GM23338 (cell line): ENCODE results near the gene IFIT1B. TPM values are rescaled to one million over a fixed set of nuclear protein-coding genes. Genes with fewer than 3 reads are reported as not detected.

Experiments
- ATAC-seq: fragments of 200-7000 bp; cut with Tn5 transposase; 3 replicates; pipeline ENCODE4 v1.9.1; 2020
- DNase-seq: peaks from one replicate; pipeline ENCODE4 v3.0.0-alpha.2; 2015; ENCODE audit warnings: low spot score
- H2AFZ ChIP-seq: fragments of 200-600 bp; sonication (generic); 2 replicates; pipeline ENCODE4 v1.8.0; 2016; ENCODE audit warnings: antibody characterized with exemption, mild to moderate bottlenecking, moderate library complexity
- H3F3A ChIP-seq: fragments of 200-600 bp; sonication (generic); replicated peaks from 2 replicates; pipeline ENCODE4 v1.8.0; 2017; ENCODE audit warnings: antibody characterized with exemption, mixed run types, low read depth
- H3K27ac ChIP-seq: fragments of 200-600 bp; sonication (generic); 2 replicates; pipeline ENCODE4 v1.6.1; 2016; ENCODE audit warnings: low read depth
- H3K27me3 ChIP-seq: fragments of 200-600 bp; sonication (generic); 2 replicates; pipeline ENCODE4 v1.8.0; 2016; ENCODE audit warnings: mild to moderate bottlenecking, mixed run types, moderate library complexity; ENCODE audit not compliant: insufficient read depth
- H3K36me3 ChIP-seq: fragments of 200-600 bp; sonication (generic); 2 replicates; pipeline ENCODE4 v1.8.0; 2016; ENCODE audit warnings: mild to moderate bottlenecking; ENCODE audit not compliant: insufficient read depth
- H3K4me1 ChIP-seq: fragments of 200-600 bp; sonication (generic); 2 replicates; pipeline ENCODE4 v1.8.0; 2016; ENCODE audit warnings: mild to moderate bottlenecking, moderate library complexity; ENCODE audit not compliant: insufficient read depth
- H3K4me2 ChIP-seq: fragments of 200-600 bp; sonication (generic); 2 replicates; pipeline ENCODE4 v1.7.1; 2017; ENCODE audit warnings: mixed run types
- H3K4me3 ChIP-seq: fragments of 200-600 bp; sonication (generic); 2 replicates; pipeline ENCODE4 v1.6.1; 2016; ENCODE audit warnings: mixed run types
- H3K79me2 ChIP-seq: fragments of 200-600 bp; sonication (generic); replicated peaks from 2 replicates; pipeline ENCODE4 v1.8.0; 2017; ENCODE audit warnings: mild to moderate bottlenecking; ENCODE audit not compliant: insufficient read depth
- H3K9me2 ChIP-seq: fragments of 200-600 bp; sonication (generic); 2 replicates; pipeline ENCODE4 v1.8.0; 2017; ENCODE audit not compliant: insufficient read depth
- H4K20me1 ChIP-seq: fragments of 200-600 bp; sonication (generic); replicated peaks from 2 replicates; pipeline ENCODE4 v1.8.0; 2017; ENCODE audit warnings: mild to moderate bottlenecking; ENCODE audit not compliant: insufficient read depth
- H3K27ac Mint-ChIP-seq: 2 replicates; pipeline ENCODE4 v1.8.0; 2020; ENCODE audit warnings: inconsistent platforms, mild to moderate bottlenecking, moderate library complexity, mixed read lengths
- H3K27me3 Mint-ChIP-seq: 3 replicates; pipeline ENCODE4 v1.8.0; 2022; ENCODE audit warnings: low read depth, mild to moderate bottlenecking, moderate library complexity, mixed read lengths, inconsistent platforms; ENCODE audit not compliant: insufficient read depth, poor library complexity
- H3K36me3 Mint-ChIP-seq: 3 replicates; pipeline ENCODE4 v1.8.0; 2021; ENCODE audit warnings: low read depth, mild to moderate bottlenecking, inconsistent platforms, moderate library complexity, mixed read lengths
- H3K4me1 Mint-ChIP-seq: 3 replicates; pipeline ENCODE4 v1.8.0; 2020; ENCODE audit warnings: mild to moderate bottlenecking, inconsistent platforms, mixed read lengths
- H3K4me3 Mint-ChIP-seq: 3 replicates; pipeline ENCODE4 v1.8.0; 2021; ENCODE audit warnings: moderate library complexity, mild to moderate bottlenecking, inconsistent platforms, mixed read lengths
- H3K9me3 Mint-ChIP-seq: 3 replicates; pipeline ENCODE4 v1.8.0; 2020; ENCODE audit warnings: moderate library complexity, mild to moderate bottlenecking, inconsistent platforms, mixed read lengths
- CREB1 ChIP-seq: fragments of 250-450 bp; sonication (Bioruptor Pico); IDR thresholded peaks from 2 replicates; pipeline ENCODE4 v1.5.0; 2020; ENCODE audit warnings: low read depth, mild to moderate bottlenecking, moderate library complexity
- EZH2 ChIP-seq: fragments of 200-600 bp; sonication (generic); IDR thresholded peaks from one replicate; pipeline ENCODE4 v1.8.0; 2017; ENCODE audit warnings: antibody characterized with exemption, mild to moderate bottlenecking, low read depth; ENCODE audit not compliant: unreplicated experiment
- JUNB ChIP-seq: IDR thresholded peaks from one replicate; pipeline ENCODE4 v1.6.1; 2016; ENCODE audit warnings: antibody characterized with exemption; ENCODE audit not compliant: unreplicated experiment
- POLR2AphosphoS5 ChIP-seq: IDR thresholded peaks from 2 replicates; pipeline ENCODE4 v1.6.1; 2016; ENCODE audit warnings: antibody characterized with exemption, low read depth
- STAT1 ChIP-seq: IDR thresholded peaks from one replicate; pipeline ENCODE4 v1.6.1; 2016; ENCODE audit warnings: antibody characterized with exemption; ENCODE audit not compliant: unreplicated experiment
- ZNF331 ChIP-seq: fragments of 250-450 bp; sonication (Bioruptor Pico); IDR thresholded peaks from 2 replicates; pipeline ENCODE4 v1.5.0; 2020; ENCODE audit warnings: low read depth, mild to moderate bottlenecking, moderate library complexity
- ZNF462 ChIP-seq: fragments of 250-450 bp; sonication (Bioruptor Pico); IDR thresholded peaks from 2 replicates; pipeline ENCODE4 v1.5.0; 2020; ENCODE audit warnings: mild to moderate bottlenecking, moderate library complexity
- polyA plus RNA-seq: library from polyadenylated mRNA; unstranded; fragments of >200 nt; fragmentation: Nextera tagmentation; extraction: Ambion mirVana; gene quantifications from 2 replicates; pipeline ENCODE4 v1.2.1, GENCODE V29; 2016
- total RNA-seq: library from RNA; depleted of rRNA; stranded (reverse); fragments of >200 nt; shearing (Covaris generic); gene quantifications from 2 replicates; pipeline ENCODE4 v1.2.3, GENCODE V29; 2014
- TF ChIP-seq, protein P1 (sequence below): IDR thresholded peaks from one replicate; pipeline ENCODE4 v1.6.1; 2018; ENCODE audit warnings: antibody characterized with exemption; ENCODE audit not compliant: unreplicated experiment

The IFIT1B gene
- total and polyA plus RNA-seq, 2 experiments from 2014 or later = 0.10 TPM; not detected in 1

GRCh38 chr10:89413398-89413912 lies 35.6 kb downstream of the IFIT1B start:
- peaks cover 33% of the 10 kb centered on the region for H3K27me3 ChIP-seq
- H3K36me3 Mint-ChIP-seq = peaks cover 13% of the 10 kb centered on the region
- DNase-seq = no peak
- H3K79me2 ChIP-seq = no peaks in the 10 kb centered on the region
- H3K4me1 ChIP-seq = peaks cover 4% of the 10 kb centered on the region; the same call in 1 of the 2 replicates
- TF ChIP-seq CREB1 = no peak
- no peak for TF ChIP-seq POLR2AphosphoS5
- H3K4me3 Mint-ChIP-seq = peak overlapping the region; percentile 91
- H3K4me1 Mint-ChIP-seq = peaks cover 14% of the 10 kb centered on the region
- H3K4me2 ChIP-seq = peak overlapping the region; percentile 83
- no peaks in the 10 kb centered on the region for H4K20me1 ChIP-seq
- H3K4me3 ChIP-seq = peak overlapping the region; percentile 70
- no peak overlapping the region for H3K27ac Mint-ChIP-seq
- 0 out of 2 replicates have a peak, but pooled peaks cover 3% of the 10 kb centered on the region for H3F3A ChIP-seq
- ATAC-seq = no peak
- H3K27me3 Mint-ChIP-seq = peaks cover 27% of the 10 kb centered on the region
- peaks cover 15% of the 10 kb centered on the region for H3K9me3 Mint-ChIP-seq
- H3K36me3 ChIP-seq = no peaks in the 10 kb centered on the region
- H2AFZ ChIP-seq = no peak overlapping the region; the same call in 1 of the 2 replicates
- H3K9me2 ChIP-seq = no peaks in the 10 kb centered on the region
- no peak overlapping the region for H3K27ac ChIP-seq

DNA sequence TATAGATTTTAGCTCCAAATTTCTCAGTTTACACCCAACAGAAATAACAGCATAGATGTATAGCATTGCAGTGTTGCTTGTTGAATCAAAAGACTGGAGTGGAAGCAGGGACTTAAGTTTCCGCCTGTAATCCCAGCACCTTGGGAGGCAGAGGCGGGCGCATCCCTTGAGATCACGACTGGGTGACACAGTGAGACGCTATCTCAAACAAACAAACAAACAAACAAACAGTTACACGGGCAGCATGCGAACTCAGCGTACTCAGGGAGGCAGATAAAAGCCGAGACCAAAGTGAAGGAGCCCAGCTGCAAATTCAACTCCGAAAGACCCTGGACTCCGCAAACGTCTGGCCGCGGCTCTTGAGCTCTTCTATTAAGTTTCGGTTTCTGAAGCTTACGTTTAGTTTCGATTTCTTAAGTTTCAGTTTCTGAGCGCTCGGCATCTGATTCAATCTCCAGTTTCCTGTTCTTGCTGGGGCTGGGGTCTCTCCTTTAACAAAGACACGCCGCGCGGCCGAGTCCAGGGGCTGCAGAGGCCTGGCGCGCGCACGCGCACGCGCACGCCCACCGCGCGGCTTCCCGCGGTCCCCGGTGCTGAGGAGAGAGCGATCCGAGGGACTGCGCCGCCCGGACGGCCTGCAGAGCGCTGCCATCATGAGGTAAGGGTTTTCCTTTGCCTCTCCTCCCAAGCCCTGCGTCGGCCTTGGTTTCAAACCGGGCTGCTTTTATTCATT lies 36.5 kb downstream of the IFIT1B start, which contains the start of gene IFIT5:
Gene IFIT5 (plus strand): TSS at position 423 of the 733 bp plus-strand sequence. CDS start 231 bp downstream, at position 654.
- H3K36me3 Mint-ChIP-seq = peaks cover 11% of the 10 kb centered on the region
- H3K27ac Mint-ChIP-seq = peak within 1 kb of the TSS; percentile 55
- peaks cover 10% of the 10 kb centered on the region for H3K9me3 Mint-ChIP-seq
- Histone ChIP-seq H3K27ac (no peak within 1 kb of the TSS), H4K20me1 (no peaks in the 10 kb centered on the region), H3K79me2 (no peaks in the 10 kb centered on the region), H2AFZ (peak within 1 kb of the TSS; percentile 97), H3F3A (0 out of 2 replicates have a peak, but pooled peaks cover 3% of the 10 kb centered on the region), H3K9me2 (no peaks in the 10 kb centered on the region), H3K36me3 (no peaks in the 10 kb centered on the region), H3K4me3 (peak within 1 kb of the TSS; percentile 70), H3K27me3 (peaks cover 33% of the 10 kb centered on the region), H3K4me2 (peak within 1 kb of the TSS; percentile 83), H3K4me1 (peaks cover 11% of the 10 kb centered on the region)
- DNase-seq (peak; percentile 83), ATAC-seq (peak; percentile 91)
- peaks cover 14% of the 10 kb centered on the region for H3K4me1 Mint-ChIP-seq
- peaks cover 27% of the 10 kb centered on the region for H3K27me3 Mint-ChIP-seq
- H3K4me3 Mint-ChIP-seq = peak within 1 kb of the TSS; percentile 91
- TF ChIP-seq JUNB (no peak), ZNF331 (no peak), STAT1 (no peak), POLR2AphosphoS5 (peak; percentile 58), CREB1 (no peak), EZH2 (no peak), ZNF462 (CRISPR knock-in tag) (no peak)
- TF ChIP-seq, protein P1, sequence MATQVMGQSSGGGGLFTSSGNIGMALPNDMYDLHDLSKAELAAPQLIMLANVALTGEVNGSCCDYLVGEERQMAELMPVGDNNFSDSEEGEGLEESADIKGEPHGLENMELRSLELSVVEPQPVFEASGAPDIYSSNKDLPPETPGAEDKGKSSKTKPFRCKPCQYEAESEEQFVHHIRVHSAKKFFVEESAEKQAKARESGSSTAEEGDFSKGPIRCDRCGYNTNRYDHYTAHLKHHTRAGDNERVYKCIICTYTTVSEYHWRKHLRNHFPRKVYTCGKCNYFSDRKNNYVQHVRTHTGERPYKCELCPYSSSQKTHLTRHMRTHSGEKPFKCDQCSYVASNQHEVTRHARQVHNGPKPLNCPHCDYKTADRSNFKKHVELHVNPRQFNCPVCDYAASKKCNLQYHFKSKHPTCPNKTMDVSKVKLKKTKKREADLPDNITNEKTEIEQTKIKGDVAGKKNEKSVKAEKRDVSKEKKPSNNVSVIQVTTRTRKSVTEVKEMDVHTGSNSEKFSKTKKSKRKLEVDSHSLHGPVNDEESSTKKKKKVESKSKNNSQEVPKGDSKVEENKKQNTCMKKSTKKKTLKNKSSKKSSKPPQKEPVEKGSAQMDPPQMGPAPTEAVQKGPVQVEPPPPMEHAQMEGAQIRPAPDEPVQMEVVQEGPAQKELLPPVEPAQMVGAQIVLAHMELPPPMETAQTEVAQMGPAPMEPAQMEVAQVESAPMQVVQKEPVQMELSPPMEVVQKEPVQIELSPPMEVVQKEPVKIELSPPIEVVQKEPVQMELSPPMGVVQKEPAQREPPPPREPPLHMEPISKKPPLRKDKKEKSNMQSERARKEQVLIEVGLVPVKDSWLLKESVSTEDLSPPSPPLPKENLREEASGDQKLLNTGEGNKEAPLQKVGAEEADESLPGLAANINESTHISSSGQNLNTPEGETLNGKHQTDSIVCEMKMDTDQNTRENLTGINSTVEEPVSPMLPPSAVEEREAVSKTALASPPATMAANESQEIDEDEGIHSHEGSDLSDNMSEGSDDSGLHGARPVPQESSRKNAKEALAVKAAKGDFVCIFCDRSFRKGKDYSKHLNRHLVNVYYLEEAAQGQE = no peak
